ENCODE measurements around the gene NUPR1. TPM values are rescaled to one million over a fixed set of nuclear protein-coding genes. Genes with fewer than 3 reads are reported as not detected.

NUPR1 gene
- total RNA-seq, 1 experiment from 2014 or later, result 2.2 TPM

- H3K4me3 ChIP-seq (replicated peaks in 1 of 2; ENCODE audit: low read depth in 1 of 2, low read length in 2 of 2), result no peak overlapping the region
- H3K79me2 ChIP-seq (ENCODE audit: insufficient read depth, low read length), result peaks cover 6% of the 10 kb centered on the region; the same call in 1 of the 2 replicates
- no peaks in the 10 kb centered on the region for H3K9me3 ChIP-seq (ENCODE audit: control insufficient read depth in 1 of 2, insufficient read depth in 1 of 2, low read depth in 1 of 2, low read length in 2 of 2)
- peaks cover 5 to 17% of the 10 kb centered on the region in 2 experiments; a peak in 3 of 4 replicates for H3K4me1 ChIP-seq (ENCODE audit: control insufficient read depth in 1 of 2, insufficient read depth in 2 of 2, low read length in 2 of 2)
- H3K9ac ChIP-seq (ENCODE audit: low read length), result no peak overlapping the region
- no peaks in the 10 kb centered on the region for H4K20me1 ChIP-seq (ENCODE audit: insufficient read depth)
- no TSS peak for BruUV-seq (replicated peaks)
- TF ChIP-seq ZNF274 (IDR thresholded peaks at IDR 0.05; ENCODE audit: low read depth, low read length) (no peak), RAD21 (IDR thresholded peaks at IDR 0.05; ENCODE audit: low read depth) (no peak), TCF7L2 (IDR thresholded peaks at IDR 0.05; ENCODE audit: borderline replicate concordance, extremely low read depth, insufficient read depth, insufficient read length) (no peak), ZFX (IDR thresholded peaks at IDR 0.05) (no peak), ELF1 (IDR thresholded peaks at IDR 0.05; ENCODE audit: borderline replicate concordance, low read depth) (no peak), SRF (IDR thresholded peaks at IDR 0.05; ENCODE audit: low read depth) (no peak), SP1 (IDR thresholded peaks at IDR 0.05; ENCODE audit: low read depth) (no peak), CEBPB (IDR thresholded peaks at IDR 0.05; ENCODE audit: low read depth) (no peak), EZH2 (IDR thresholded peaks at IDR 0.05) (no peak), POLR2AphosphoS5 (IDR thresholded peaks at IDR 0.05; ENCODE audit: low read depth, low read length) (no peak), EZH2phosphoT487 (IDR thresholded peaks at IDR 0.05; ENCODE audit: borderline replicate concordance) (no peak), POLR2A (IDR thresholded peaks at IDR 0.05; ENCODE audit: borderline replicate concordance, extremely low read depth, insufficient read depth, insufficient read length) (no peak), ATF3 (IDR thresholded peaks at IDR 0.05) (no peak), SIN3A (IDR thresholded peaks at IDR 0.05; ENCODE audit: low read depth) (no peak), FOSL1 (IDR thresholded peaks at IDR 0.05; ENCODE audit: low read depth) (no peak), ZBTB33 (IDR thresholded peaks at IDR 0.05; ENCODE audit: extremely low read depth, insufficient replicate concordance, low read length) (no peak), YY1 (IDR thresholded peaks at IDR 0.05; ENCODE audit: extremely low read depth, insufficient replicate concordance, low read depth, low read length) (no peak)
- RAD21 ChIA-PET (ENCODE audit: low non-redundant PET in 1 of 2, low total read pairs in 2 of 2, uncharacterized antibody in 2 of 2, unreplicated experiment in 2 of 2), result no interaction called here
- H3K9me2 ChIP-seq (ENCODE audit: insufficient read depth), result no peaks in the 10 kb centered on the region
- POLR2A ChIA-PET, result no interaction called here
- H3K36me3 ChIP-seq (ENCODE audit: control insufficient read depth in 1 of 2, insufficient read depth in 2 of 2, low read length in 2 of 2), result no peaks in the 10 kb centered on the region; a peak in 1 of 4 replicates
- DNase-seq (ENCODE audit: low read depth, low spot score), result no peak
- H3K4me2 ChIP-seq (ENCODE audit: low read length), result no peak overlapping the region
- H3K27me3 ChIP-seq (ENCODE audit: insufficient read depth, low read length), result no peaks in the 10 kb centered on the region
- no peak for ATAC-seq
- no peak overlapping the region for H2AFZ ChIP-seq (ENCODE audit: low read depth, low read length, poor library complexity, severe bottlenecking)
- intact Hi-C loops (cut with micrococcal nuclease), result no loop called here
- no peak overlapping the region for H3K27ac ChIP-seq (ENCODE audit: low read depth, low read length)
- CTCF ChIA-PET, result no interaction called here
Observed at GRCh38 chr16:28555561-28555960, 16.8 kb upstream of the NUPR1 start.

Measured in HCT116 (cell line).